Coronary artery (tissue), 2 donors: ENCODE measurements around the gene BLOC1S1.

ENCODE experiments used
- DNase-seq: peaks from one replicate; pipeline ENCODE4 v3.0.0-alpha.2; 2017; ENCODE audit warnings: low spot score
- H3K27ac ChIP-seq, 2 donors: fragments of 200-600 bp; sonication (generic); one replicate each; pipeline ENCODE4 v1.5.1; 2016 to 2019
- H3K4me3 ChIP-seq: fragments of 200-600 bp; sonication (generic); 2 replicates; pipeline ENCODE4 v1.5.1; 2016; ENCODE audit warnings: mild to moderate bottlenecking, moderate library complexity
- TF ChIP-seq, protein P1 (sequence below): fragments of 200-600 bp; sonication (generic); IDR thresholded peaks from one replicate; pipeline ENCODE4 v1.5.1; 2019; ENCODE audit warnings: antibody characterized with exemption

The BLOC1S1 gene

DNA sequence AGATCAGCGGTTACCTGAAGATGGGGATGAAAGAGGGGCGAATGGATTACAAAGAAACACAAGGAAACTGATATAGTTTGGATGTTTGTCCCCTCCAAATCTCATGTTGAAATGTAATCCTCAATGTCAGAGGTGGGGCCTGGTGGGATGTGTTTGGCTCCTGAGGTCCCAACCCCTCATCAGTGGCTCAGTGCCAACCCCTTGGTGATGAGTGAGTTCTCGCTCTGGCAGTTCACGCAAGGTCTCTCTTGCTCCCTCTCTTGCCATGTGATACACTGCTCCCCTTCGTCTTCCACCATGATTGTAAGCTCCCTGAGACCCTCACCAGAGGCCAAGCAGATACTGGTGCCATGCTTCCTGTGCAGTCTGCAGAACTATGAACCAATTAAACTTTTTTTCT lies 36.2 kb upstream of the BLOC1S1 start:
- no peak overlapping the region for H3K27ac ChIP-seq
- TF ChIP-seq, protein P1, sequence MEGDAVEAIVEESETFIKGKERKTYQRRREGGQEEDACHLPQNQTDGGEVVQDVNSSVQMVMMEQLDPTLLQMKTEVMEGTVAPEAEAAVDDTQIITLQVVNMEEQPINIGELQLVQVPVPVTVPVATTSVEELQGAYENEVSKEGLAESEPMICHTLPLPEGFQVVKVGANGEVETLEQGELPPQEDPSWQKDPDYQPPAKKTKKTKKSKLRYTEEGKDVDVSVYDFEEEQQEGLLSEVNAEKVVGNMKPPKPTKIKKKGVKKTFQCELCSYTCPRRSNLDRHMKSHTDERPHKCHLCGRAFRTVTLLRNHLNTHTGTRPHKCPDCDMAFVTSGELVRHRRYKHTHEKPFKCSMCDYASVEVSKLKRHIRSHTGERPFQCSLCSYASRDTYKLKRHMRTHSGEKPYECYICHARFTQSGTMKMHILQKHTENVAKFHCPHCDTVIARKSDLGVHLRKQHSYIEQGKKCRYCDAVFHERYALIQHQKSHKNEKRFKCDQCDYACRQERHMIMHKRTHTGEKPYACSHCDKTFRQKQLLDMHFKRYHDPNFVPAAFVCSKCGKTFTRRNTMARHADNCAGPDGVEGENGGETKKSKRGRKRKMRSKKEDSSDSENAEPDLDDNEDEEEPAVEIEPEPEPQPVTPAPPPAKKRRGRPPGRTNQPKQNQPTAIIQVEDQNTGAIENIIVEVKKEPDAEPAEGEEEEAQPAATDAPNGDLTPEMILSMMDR = no peak
- no peak for DNase-seq
- no peak overlapping the region for H3K4me3 ChIP-seq

DNA sequence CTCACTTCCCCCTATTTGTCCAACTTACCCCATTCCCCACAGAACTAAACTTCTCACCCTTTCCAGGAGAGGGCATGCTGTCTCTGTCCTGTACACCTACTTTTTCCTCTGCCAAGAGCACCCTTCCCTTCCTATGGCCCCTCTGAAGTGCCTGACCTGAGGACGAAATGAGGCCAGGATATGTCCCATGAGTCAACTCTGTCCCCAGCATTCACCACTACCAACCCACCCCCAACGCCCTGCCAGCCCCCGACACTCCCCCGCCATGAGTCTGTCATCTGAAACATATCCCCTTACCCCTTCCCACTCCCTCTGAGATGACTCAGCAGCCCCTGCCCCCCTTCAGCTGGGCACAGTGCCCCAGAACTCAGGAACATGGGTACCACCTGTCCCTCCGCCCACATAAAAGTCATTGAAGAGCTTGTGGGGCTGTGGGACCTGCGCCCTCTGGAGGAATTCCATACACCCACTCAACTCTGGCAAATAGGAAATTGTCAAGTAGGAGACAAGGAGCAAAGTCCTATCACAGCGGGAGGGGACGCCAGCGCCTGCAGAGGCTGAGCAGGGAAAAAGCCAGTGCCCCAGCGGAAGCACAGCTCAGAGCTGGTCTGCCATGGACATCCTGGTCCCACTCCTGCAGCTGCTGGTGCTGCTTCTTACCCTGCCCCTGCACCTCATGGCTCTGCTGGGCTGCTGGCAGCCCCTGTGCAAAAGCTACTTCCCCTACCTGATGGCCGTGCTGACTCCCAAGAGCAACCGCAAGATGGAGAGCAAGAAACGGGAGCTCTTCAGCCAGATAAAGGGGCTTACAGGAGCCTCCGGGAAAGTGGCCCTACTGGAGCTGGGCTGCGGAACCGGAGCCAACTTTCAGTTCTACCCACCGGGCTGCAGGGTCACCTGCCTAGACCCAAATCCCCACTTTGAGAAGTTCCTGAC lies 34.4 kb upstream of the BLOC1S1 start:
- peak; percentile 80 for DNase-seq
- TF ChIP-seq, protein P1 = peak; percentile 18
- Histone ChIP-seq H3K27ac (peak overlapping the region in 1 of 2 donors; percentile 42), H3K4me3 (peak overlapping the region; percentile 34)

DNA sequence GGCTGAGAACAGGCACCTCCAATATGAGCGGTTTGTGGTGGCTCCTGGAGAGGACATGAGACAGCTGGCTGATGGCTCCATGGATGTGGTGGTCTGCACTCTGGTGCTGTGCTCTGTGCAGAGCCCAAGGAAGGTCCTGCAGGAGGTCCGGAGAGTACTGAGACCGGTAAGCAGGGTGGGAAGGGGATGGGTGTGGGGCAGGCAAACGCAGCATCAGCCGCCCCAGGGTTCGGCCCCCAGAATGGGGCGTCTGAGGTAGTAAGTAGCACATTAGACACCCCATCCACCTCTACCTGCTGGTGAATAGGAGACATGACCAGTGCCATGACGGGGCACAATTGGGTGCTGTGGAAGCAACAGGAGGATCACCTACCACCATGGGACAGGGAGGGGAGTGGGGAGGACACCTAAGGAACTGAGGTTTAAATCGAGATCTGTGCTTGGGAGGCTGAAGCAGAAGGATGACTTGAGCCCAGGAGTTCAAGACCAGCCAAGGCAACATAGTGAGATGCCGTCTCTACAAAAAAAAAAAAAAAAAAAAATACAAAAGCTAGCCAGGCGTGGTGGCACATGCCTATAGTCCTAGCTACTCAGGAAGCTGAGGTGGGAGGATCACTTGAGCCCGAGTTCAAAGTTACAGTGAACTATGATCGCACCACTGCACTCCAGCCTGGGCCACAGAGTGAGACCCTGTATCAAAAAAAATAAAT lies 33.6 kb upstream of the BLOC1S1 start:
- DNase-seq = peak; percentile 59

DNA sequence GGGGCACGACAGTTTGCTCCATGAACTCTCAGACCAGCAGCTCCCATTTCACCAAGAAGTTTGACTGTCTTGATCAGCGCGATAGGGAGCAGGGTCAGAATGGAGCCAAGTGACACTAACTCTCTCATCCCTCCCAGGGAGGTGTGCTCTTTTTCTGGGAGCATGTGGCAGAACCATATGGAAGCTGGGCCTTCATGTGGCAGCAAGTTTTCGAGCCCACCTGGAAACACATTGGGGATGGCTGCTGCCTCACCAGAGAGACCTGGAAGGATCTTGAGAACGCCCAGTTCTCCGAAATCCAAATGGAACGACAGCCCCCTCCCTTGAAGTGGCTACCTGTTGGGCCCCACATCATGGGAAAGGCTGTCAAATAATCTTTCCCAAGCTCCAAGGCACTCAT lies 32.2 kb upstream of the BLOC1S1 start:
- H3K27ac ChIP-seq = no peak overlapping the region
- TF ChIP-seq, protein P1 = no peak
- peak; percentile 55 for DNase-seq
- no peak overlapping the region for H3K4me3 ChIP-seq

More for the DNA sequence above, 33.6 kb upstream of the BLOC1S1 start:
- H3K4me3 ChIP-seq = no peak overlapping the region
- TF ChIP-seq, protein P1 = no peak
- H3K27ac ChIP-seq = no peak overlapping the region

DNA sequence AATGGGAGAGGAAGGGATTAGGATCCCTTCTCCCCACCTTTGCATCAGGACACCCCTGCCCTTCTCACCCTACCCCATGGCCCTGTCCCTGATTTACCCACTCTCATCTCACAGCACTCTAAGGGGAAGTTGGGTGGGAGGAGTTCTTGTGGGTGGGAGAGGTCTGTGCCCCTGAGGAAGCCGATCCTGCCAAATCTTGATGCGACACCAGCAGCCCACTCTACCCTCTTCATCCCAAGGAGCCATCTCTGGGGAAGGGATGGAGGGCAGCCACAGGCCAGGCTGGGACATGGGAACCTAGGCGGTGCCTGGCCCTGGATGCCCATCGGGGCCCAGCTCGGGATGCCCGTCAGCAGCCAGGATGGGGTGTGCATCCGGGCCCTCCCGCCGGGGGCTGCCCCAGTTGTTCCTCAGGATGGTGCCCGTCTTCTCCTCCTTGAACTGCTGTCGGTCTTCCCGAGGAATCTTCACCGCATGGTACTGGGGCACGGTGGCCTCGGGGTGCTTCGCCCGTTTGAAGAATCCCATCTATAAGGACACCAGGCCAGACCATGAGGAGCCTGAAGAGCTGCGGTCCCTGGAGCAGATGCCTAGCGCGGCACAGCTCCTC lies 31.0 kb upstream of the BLOC1S1 start:
- DNase-seq = peak; percentile 54
- TF ChIP-seq, protein P1 = no peak
- Histone ChIP-seq H3K27ac (no peak overlapping the region), H3K4me3 (no peak overlapping the region)

DNA sequence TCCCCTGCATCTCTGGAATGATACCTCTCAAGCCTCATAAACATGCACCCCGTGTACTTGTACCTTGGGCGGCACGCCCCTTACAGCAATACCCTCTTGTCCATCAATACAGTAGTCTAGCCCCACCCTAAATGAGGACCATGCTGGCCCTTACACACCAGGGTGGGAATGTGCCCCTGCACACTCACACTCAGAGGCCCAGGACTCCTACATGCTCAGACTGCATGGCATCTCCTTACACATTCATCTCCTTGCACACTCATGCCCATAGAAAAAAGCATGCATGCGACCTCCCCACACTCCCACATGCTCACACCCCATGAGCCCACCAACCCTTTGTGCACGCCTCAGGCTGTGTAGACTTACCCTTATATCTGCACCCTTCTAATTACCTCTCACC lies 30.2 kb upstream of the BLOC1S1 start:
- TF ChIP-seq, protein P1 = no peak
- Histone ChIP-seq H3K4me3 (no peak overlapping the region), H3K27ac (no peak overlapping the region)
- DNase-seq = no peak
